GM18951 (cell line): ENCODE data around the gene TACSTD2.
"Not testable (repeated sequence)": the region's sequence is repeated elsewhere in the genome, so short reads cannot be mapped to it uniquely, and the experiment has no call there.

Experiments used
- POLR2A ChIP-seq: IDR thresholded peaks from 4 replicates; pipeline ENCODE4 v1.6.1; 2011; ENCODE audit warnings: mild to moderate bottlenecking; ENCODE audit not compliant: insufficient read length, insufficient read depth; ENCODE audit errors: extremely low read depth
- in situ Hi-C: fragments of 300-500 bp; cut with MboI; formaldehyde crosslinking; loops from one replicate; pipeline ENCODE4 v1.12.0; 2022; ENCODE audit warnings: low sequenced_read_pairs, mixed read lengths, inconsistent platforms; ENCODE audit not compliant: unreplicated experiment

Gene TACSTD2

GRCh38 chr1:58597076-58597475, 20.0 kb upstream of the TACSTD2 start:
- in situ Hi-C loops, result no loop called here
- TF ChIP-seq POLR2A, result no peak

GRCh38 chr1:58596631-58597052, 19.6 kb upstream of the TACSTD2 start:
- no peak for TF ChIP-seq POLR2A
- in situ Hi-C loops, result no loop called here

GRCh38 chr1:58594546-58594945, 17.5 kb upstream of the TACSTD2 start:
- TF ChIP-seq POLR2A, result no peak
- in situ Hi-C loops, result no loop called here

- in situ Hi-C loops, result no loop called here
- TF ChIP-seq POLR2A, result no peak
Measured at GRCh38 chr1:58592522-58593134, 15.6 kb upstream of the TACSTD2 start.

- in situ Hi-C loops, result no loop called here
- no peak for TF ChIP-seq POLR2A
Measured at GRCh38 chr1:58591806-58592205, 14.8 kb upstream of the TACSTD2 start.

GRCh38 chr1:58590019-58590418, 13.0 kb upstream of the TACSTD2 start:
- in situ Hi-C loops, result no loop called here
- no peak for TF ChIP-seq POLR2A

- in situ Hi-C loops, result no loop called here
- TF ChIP-seq POLR2A, result no peak
Measured at GRCh38 chr1:58588396-58588795, 11.3 kb upstream of the TACSTD2 start.

GRCh38 chr1:58587667-58588066, 10.6 kb upstream of the TACSTD2 start:
- TF ChIP-seq POLR2A, result no peak
- in situ Hi-C loops, result no loop called here

- in situ Hi-C loops, result no loop called here
- TF ChIP-seq POLR2A, result no peak
Measured at GRCh38 chr1:58586271-58586670, 9.2 kb upstream of the TACSTD2 start.

- in situ Hi-C loops, result no loop called here
- no peak for TF ChIP-seq POLR2A
Measured at GRCh38 chr1:58585581-58586151, 8.6 kb upstream of the TACSTD2 start.

- in situ Hi-C loops, result no loop called here
- TF ChIP-seq POLR2A, result no peak
Measured at GRCh38 chr1:58585166-58585565, 8.1 kb upstream of the TACSTD2 start.

- in situ Hi-C loops, result no loop called here
- no peak for TF ChIP-seq POLR2A
Measured at GRCh38 chr1:58584082-58584895, 7.2 kb upstream of the TACSTD2 start.

- in situ Hi-C loops, result no loop called here
- no peak for TF ChIP-seq POLR2A
Measured at GRCh38 chr1:58583496-58583895, 6.4 kb upstream of the TACSTD2 start.

GRCh38 chr1:58582143-58582542, 5.1 kb upstream of the TACSTD2 start:
- in situ Hi-C loops, result not testable (repeated sequence)

- no peak for TF ChIP-seq POLR2A
- in situ Hi-C loops, result no loop called here
Measured at GRCh38 chr1:58581641-58582040, 4.6 kb upstream of the TACSTD2 start.
